Right atrium auricular region (tissue), 2 donors: ENCODE measurements around the gene COL8A1. TPM values are rescaled to one million over a fixed set of nuclear protein-coding genes. Genes with fewer than 3 reads are reported as not detected.
A peak's percentile ranks its signal among the peaks of the same experiment; 100 is the strongest.

Experiments
- DNase-seq: peaks from one replicate; pipeline ENCODE4 v3.0.0-alpha.2; 2019; ENCODE audit warnings: low spot score
- H3K27ac ChIP-seq, 2 donors: fragments of 200-600 bp; sonication (generic); 1 replicate in 1 of 2; 2 replicates in 1 of 2; pipeline ENCODE4 v1.5.1; 2016 to 2019
- H3K27me3 ChIP-seq, 2 donors: fragments of 200-600 bp; sonication (generic); one replicate each; pipeline versions ENCODE4 v1.5.1 to v1.6.0; 2017 to 2019
- H3K36me3 ChIP-seq: fragments of 200-600 bp; sonication (generic); one replicate; pipeline ENCODE4 v1.5.1; 2016
- H3K4me1 ChIP-seq, 2 donors: fragments of 200-600 bp; sonication (generic); one replicate each; pipeline versions ENCODE4 v1.5.1 to v1.6.0; 2017 to 2019
- H3K4me3 ChIP-seq, 2 donors: fragments of 200-600 bp; sonication (generic); 1 replicate in 1 of 2; 2 replicates in 1 of 2; pipeline ENCODE4 v1.5.1; 2017 to 2019; ENCODE audit warnings: mild to moderate bottlenecking in 1 of 2, moderate library complexity in 1 of 2
- H3K9me3 ChIP-seq, 2 donors: fragments of 200-600 bp; sonication (generic); one replicate each; pipeline ENCODE4 v1.5.1; 2019
- CTCF ChIP-seq, 2 donors: fragments of 200-600 bp; sonication (generic); IDR thresholded peaks; one replicate each; pipeline ENCODE4 v1.5.1; 2019; ENCODE audit warnings: antibody characterized with exemption in 2 of 2
- total RNA-seq, 2 donors: library from RNA; depleted of rRNA; stranded (reverse); fragments of >200 nt; gene quantifications; one replicate each; pipeline ENCODE4 v1.1.0, GENCODE V29; 2016

The COL8A1 gene
- total RNA-seq, 2 donors from 2014 or later = 43.3 to 53.8 TPM

- no peak for TF ChIP-seq CTCF (IDR thresholded peaks at IDR 0.05)
- Histone ChIP-seq H3K9me3 (no peaks in the 10 kb centered on the region), H3K4me1 (peaks cover 0 to 11% of the 10 kb centered on the region in 2 donors), H3K4me3 (peak overlapping the region; percentile 57 to 61), H3K27ac (peak overlapping the region; percentile 68 to 83), H3K27me3 (no peaks in the 10 kb centered on the region), H3K36me3 (no peaks in the 10 kb centered on the region)
- DNase-seq = no peak
Measured at GRCh38 chr3:99640214-99640851, 1.9 kb downstream of the COL8A1 start.

- H3K4me1 ChIP-seq = peaks cover 0 to 19% of the 10 kb centered on the region in 2 donors
- H3K27ac ChIP-seq = peak overlapping the region; percentile 68 to 83
Measured at GRCh38 chr3:99641480-99641879, 3.1 kb downstream of the COL8A1 start.

GRCh38 chr3:99641982-99642381, 3.6 kb downstream of the COL8A1 start:
- Histone ChIP-seq H3K4me1 (peaks cover 0 to 19% of the 10 kb centered on the region in 2 donors), H3K27ac (peak overlapping the region; percentile 68 to 83), H3K9me3 (no peaks in the 10 kb centered on the region), H3K36me3 (no peaks in the 10 kb centered on the region), H3K27me3 (no peaks in the 10 kb centered on the region), H3K4me3 (no peak overlapping the region)
- DNase-seq = no peak
- no peak for TF ChIP-seq CTCF (IDR thresholded peaks at IDR 0.05)

More at GRCh38 chr3:99641480-99641879, 3.1 kb downstream of the COL8A1 start:
- Histone ChIP-seq H3K4me3 (peak overlapping the region in 1 of 2 donors; percentile 4), H3K36me3 (no peaks in the 10 kb centered on the region), H3K27me3 (no peaks in the 10 kb centered on the region), H3K9me3 (no peaks in the 10 kb centered on the region)
- no peak for TF ChIP-seq CTCF (IDR thresholded peaks at IDR 0.05)
- no peak for DNase-seq

- Histone ChIP-seq H3K36me3 (no peaks in the 10 kb centered on the region), H3K9me3 (no peaks in the 10 kb centered on the region), H3K4me1 (peaks cover 0 to 27% of the 10 kb centered on the region in 2 donors), H3K27me3 (no peaks in the 10 kb centered on the region), H3K27ac (peak overlapping the region in 1 of 2 donors; percentile 52), H3K4me3 (no peak overlapping the region)
- no peak for DNase-seq
- no peak for TF ChIP-seq CTCF (IDR thresholded peaks at IDR 0.05)
Measured at GRCh38 chr3:99644017-99644416, 5.6 kb downstream of the COL8A1 start.

GRCh38 chr3:99644746-99645145, 6.4 kb downstream of the COL8A1 start:
- no peaks in the 10 kb centered on the region for H3K9me3 ChIP-seq
- H3K27ac ChIP-seq = peak overlapping the region; percentile 52 to 67
- TF ChIP-seq CTCF (IDR thresholded peaks at IDR 0.05) = no peak

More at GRCh38 chr3:99644746-99645145, 6.4 kb downstream of the COL8A1 start:
- no peak for DNase-seq
- no peak overlapping the region for H3K4me3 ChIP-seq
- H3K27me3 ChIP-seq = no peaks in the 10 kb centered on the region
- H3K4me1 ChIP-seq = peaks cover 0 to 28% of the 10 kb centered on the region in 2 donors
- H3K36me3 ChIP-seq = no peaks in the 10 kb centered on the region
